ENCODE data around the gene IL12A. TPM values are rescaled to one million over a fixed set of nuclear protein-coding genes. Genes with fewer than 3 reads are reported as not detected.

Gene IL12A
- total RNA-seq, 1 experiment from 2014 or later: 8.3 TPM

DNA sequence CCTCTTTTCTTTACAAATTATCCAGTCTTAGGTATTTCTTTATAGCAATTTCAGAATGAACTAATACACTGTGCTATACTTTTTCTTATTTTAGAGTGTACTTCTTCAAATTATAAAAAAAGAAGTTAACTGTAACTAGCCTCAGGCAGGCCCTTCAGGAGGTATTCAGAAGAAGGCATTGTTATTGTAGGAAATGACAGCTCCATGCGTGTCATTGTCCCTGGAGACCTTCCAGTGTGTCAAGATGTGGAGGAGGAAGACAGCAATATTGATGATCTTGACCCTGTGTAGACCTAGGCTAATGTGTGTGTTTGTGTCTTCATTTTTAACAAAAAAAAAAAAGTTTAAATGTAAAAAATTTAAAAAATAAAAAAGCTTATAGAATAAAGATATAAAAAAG, 55.5 kb downstream of the IL12A start:
- H3K4me2 ChIP-seq (ENCODE audit: low read length): no peak overlapping the region
- no peak overlapping the region for H2AFZ ChIP-seq (ENCODE audit: low read length)
- H3K4me3 ChIP-seq (ENCODE audit: low read length): no peak overlapping the region
- intact Hi-C loops (cut with micrococcal nuclease): no loop called here
- H3K9ac ChIP-seq (ENCODE audit: low read length): no peak overlapping the region
- DNase-seq (no peak), ATAC-seq (no peak)
- H3F3A ChIP-seq (ENCODE audit: low read length, unreplicated experiment): no peaks in the 10 kb centered on the region
- ChIA-PET CTCF (interaction anchor here (0.6 kb wide), 1 partner anchor 80 kb away, joined by 3 read pairs; no protein-coding TSS in a partner anchor), POLR2A (ENCODE audit: unreplicated experiment) (no interaction called here)
- H3K9me2 ChIP-seq (replicated peaks; ENCODE audit: low read length): no peaks in the 10 kb centered on the region
- no peaks in the 10 kb centered on the region for H3K4me1 ChIP-seq (ENCODE audit: insufficient read depth, low read length)
- TF ChIP-seq EZH2 (IDR thresholded peaks at IDR 0.05; ENCODE audit: low read length, unreplicated experiment) (no peak), EZH2phosphoT487 (IDR thresholded peaks at IDR 0.05; ENCODE audit: borderline replicate concordance, low read length) (no peak)
- TF ChIP-seq, protein P1, sequence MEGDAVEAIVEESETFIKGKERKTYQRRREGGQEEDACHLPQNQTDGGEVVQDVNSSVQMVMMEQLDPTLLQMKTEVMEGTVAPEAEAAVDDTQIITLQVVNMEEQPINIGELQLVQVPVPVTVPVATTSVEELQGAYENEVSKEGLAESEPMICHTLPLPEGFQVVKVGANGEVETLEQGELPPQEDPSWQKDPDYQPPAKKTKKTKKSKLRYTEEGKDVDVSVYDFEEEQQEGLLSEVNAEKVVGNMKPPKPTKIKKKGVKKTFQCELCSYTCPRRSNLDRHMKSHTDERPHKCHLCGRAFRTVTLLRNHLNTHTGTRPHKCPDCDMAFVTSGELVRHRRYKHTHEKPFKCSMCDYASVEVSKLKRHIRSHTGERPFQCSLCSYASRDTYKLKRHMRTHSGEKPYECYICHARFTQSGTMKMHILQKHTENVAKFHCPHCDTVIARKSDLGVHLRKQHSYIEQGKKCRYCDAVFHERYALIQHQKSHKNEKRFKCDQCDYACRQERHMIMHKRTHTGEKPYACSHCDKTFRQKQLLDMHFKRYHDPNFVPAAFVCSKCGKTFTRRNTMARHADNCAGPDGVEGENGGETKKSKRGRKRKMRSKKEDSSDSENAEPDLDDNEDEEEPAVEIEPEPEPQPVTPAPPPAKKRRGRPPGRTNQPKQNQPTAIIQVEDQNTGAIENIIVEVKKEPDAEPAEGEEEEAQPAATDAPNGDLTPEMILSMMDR (conservative IDR thresholded peaks at IDR 0.05; ENCODE audit: low read depth, low read length): no peak
- no peaks in the 10 kb centered on the region for H4K20me1 ChIP-seq (ENCODE audit: low read length)
- no TSS peak for BruUV-seq (replicated peaks)
- no peaks in the 10 kb centered on the region for H3K79me2 ChIP-seq (ENCODE audit: low read length)
- no peaks in the 10 kb centered on the region for H3K36me3 ChIP-seq (ENCODE audit: low read depth, low read length)
- no peaks in the 10 kb centered on the region for H3K27me3 ChIP-seq (ENCODE audit: low read length)
- 0 out of 2 replicates have a peak, but pooled peaks cover 12% of the 10 kb centered on the region for H3K9me3 ChIP-seq (ENCODE audit: low read length)
- no peak overlapping the region for H3K27ac ChIP-seq (ENCODE audit: low read length)

Other genes with a start within 250 kb of the IL12A start
- gene SCHIP1, start 149.0 kb upstream of the IL12A start, total RNA-seq (2014; rRNA removed): 1.0 and 2.1 TPM in 2 replicates
- 0.33 and 0.46 TPM in 2 replicates for gene C3orf80, start 236.6 kb downstream of the IL12A start, total RNA-seq (2014; rRNA removed)

Measured in PC-3 (cell line).